PC-3 (cell line): Measurements from ENCODE around the gene MAPK8IP2. TPM values are rescaled to one million over a fixed set of nuclear protein-coding genes. Genes with fewer than 3 reads are reported as not detected.
"Not testable (repeated sequence)": the region's sequence is repeated elsewhere in the genome, so short reads cannot be mapped to it uniquely, and the experiment has no call there.

Source experiments
- ATAC-seq: fragments of 200-7000 bp; cut with Tn5 transposase; 2 replicates; pipeline ENCODE4 v1.9.1; 2020; ENCODE audit warnings: mild to moderate bottlenecking, moderate library complexity
- BruUV-seq: library from RNA; stranded (reverse); fragments of 400-500 nt; replicated peaks from 2 replicates; lab custom pipeline; 2021; lab: Mats Ljungman, UMichigan
- CTCF ChIA-PET: fragments of 300-600 bp; sonication (Branson Sonifier 250); formaldehyde crosslinking; loops from one replicate; lab custom pipeline; 2022; ENCODE audit warnings: antibody characterized with exemption; lab: Charles Lee
- POLR2A ChIA-PET: fragments of 300-600 bp; sonication (Branson Sonifier 250); formaldehyde crosslinking; loops from one replicate; lab custom pipeline; 2022; ENCODE audit warnings: antibody characterized with exemption; ENCODE audit not compliant: unreplicated experiment; lab: Charles Lee
- DNase-seq: peaks from one replicate; pipeline ENCODE4 v3.0.0-alpha.2; 2015
- H2AFZ ChIP-seq: fragments of 300-600 bp; sonication (generic); 2 replicates; pipeline ENCODE4 v1.6.0; 2016; ENCODE audit warnings: antibody characterized with exemption, low read length
- H3F3A ChIP-seq: fragments of 300-600 bp; sonication (generic); one replicate; pipeline ENCODE4 v1.6.0; 2017; ENCODE audit warnings: antibody characterized with exemption, low read length, control low read depth, mild to moderate bottlenecking; ENCODE audit not compliant: unreplicated experiment
- H3K27ac ChIP-seq: fragments of 300-600 bp; sonication (generic); 2 replicates; pipeline ENCODE4 v1.5.1; 2016; ENCODE audit warnings: mild to moderate bottlenecking, low read length
- H3K27me3 ChIP-seq: fragments of 300-600 bp; sonication (generic); 2 replicates; pipeline ENCODE4 v1.6.1; 2016; ENCODE audit warnings: low read length, mixed read lengths
- H3K36me3 ChIP-seq: fragments of 300-600 bp; sonication (generic); 2 replicates; pipeline ENCODE4 v1.6.1; 2016; ENCODE audit warnings: low read depth, mixed run types, low read length, mixed read lengths
- H3K4me1 ChIP-seq: fragments of 300-600 bp; sonication (generic); 2 replicates; pipeline ENCODE4 v1.5.1; 2016; ENCODE audit warnings: low read length; ENCODE audit not compliant: insufficient read depth
- H3K4me2 ChIP-seq: fragments of 300-600 bp; sonication (generic); 2 replicates; pipeline ENCODE4 v1.6.0; 2016; ENCODE audit warnings: low read length
- H3K4me3 ChIP-seq: fragments of 300-600 bp; sonication (generic); 2 replicates; pipeline ENCODE4 v1.5.1; 2016; ENCODE audit warnings: mild to moderate bottlenecking, low read length, mixed read lengths
- H3K79me2 ChIP-seq: fragments of 300-600 bp; sonication (generic); 2 replicates; pipeline ENCODE4 v1.6.1; 2017; ENCODE audit warnings: low read length, mixed read lengths
- H3K9ac ChIP-seq: fragments of 300-600 bp; sonication (generic); 2 replicates; pipeline ENCODE4 v1.6.0; 2016; ENCODE audit warnings: mild to moderate bottlenecking, low read length
- H3K9me2 ChIP-seq: fragments of 300-600 bp; sonication (generic); replicated peaks from 2 replicates; pipeline ENCODE4 v1.6.1; 2016; ENCODE audit warnings: mixed run types, low read length, mixed read lengths
- H3K9me3 ChIP-seq: fragments of 300-600 bp; sonication (generic); 2 replicates; pipeline ENCODE4 v1.6.1; 2016; ENCODE audit warnings: low read length, mixed read lengths
- H4K20me1 ChIP-seq: fragments of 300-600 bp; sonication (generic); 2 replicates; pipeline ENCODE4 v1.6.1; 2016; ENCODE audit warnings: low read length, mixed read lengths
- CTCF ChIP-seq: fragments of 300-600 bp; sonication (generic); conservative IDR thresholded peaks from 2 replicates; pipeline ENCODE4 v1.5.1; 2017; ENCODE audit warnings: antibody characterized with exemption, low read depth, mild to moderate bottlenecking, low read length
- EZH2 ChIP-seq: fragments of 300-600 bp; sonication (generic); IDR thresholded peaks from one replicate; pipeline ENCODE4 v1.6.1; 2017; ENCODE audit warnings: antibody characterized with exemption, mild to moderate bottlenecking, low read length; ENCODE audit not compliant: unreplicated experiment
- EZH2phosphoT487 ChIP-seq: fragments of 300-600 bp; sonication (generic); IDR thresholded peaks from 2 replicates; pipeline ENCODE4 v1.6.1; 2018; ENCODE audit warnings: mild to moderate bottlenecking, antibody characterized with exemption, low read length, borderline replicate concordance
- intact Hi-C: fragments of 100-400 bp; cut with micrococcal nuclease; formaldehyde crosslinking; loops from 2 replicates; pipeline ENCODE4 v1.9.0; 2023
- total RNA-seq: library from RNA; depleted of rRNA; stranded (reverse); fragments of >200 nt; gene quantifications from 2 replicates; pipeline ENCODE4 v1.2.3, GENCODE V29; 2014; rRNA removed

The MAPK8IP2 gene
- total RNA-seq, 1 experiment from 2014 or later, result 1.5 TPM

GRCh38 chr22:50657925-50658324, 57.3 kb downstream of the MAPK8IP2 start:
- CTCF ChIA-PET, result no interaction called here
- ATAC-seq (no peak), DNase-seq (no peak)
- H4K20me1 ChIP-seq, result no peaks in the 10 kb centered on the region
- no peak overlapping the region for H3K27ac ChIP-seq
- intact Hi-C loops, result no loop called here
- no peaks in the 10 kb centered on the region for H3K27me3 ChIP-seq
- no peaks in the 10 kb centered on the region for H3K9me2 ChIP-seq
- H3K9me3 ChIP-seq, result no peaks in the 10 kb centered on the region
- H3K9ac ChIP-seq, result no peak overlapping the region
- H3K4me2 ChIP-seq, result no peak overlapping the region
- POLR2A ChIA-PET, result no interaction called here
- no peak overlapping the region for H3K4me3 ChIP-seq
- no TSS peak for BruUV-seq
- no peaks in the 10 kb centered on the region for H3K79me2 ChIP-seq
- peaks cover 19% of the 10 kb centered on the region for H3K4me1 ChIP-seq
- no peaks in the 10 kb centered on the region for H3F3A ChIP-seq
- no peak overlapping the region for H2AFZ ChIP-seq
- H3K36me3 ChIP-seq, result no peaks in the 10 kb centered on the region
- TF ChIP-seq CTCF, result no peak
- no peak for TF ChIP-seq EZH2phosphoT487
- TF ChIP-seq EZH2, result no peak

- H3K27me3 ChIP-seq, H3K9ac ChIP-seq, H3K79me2 ChIP-seq, CTCF ChIA-PET, H3K27ac ChIP-seq, H4K20me1 ChIP-seq, intact Hi-C loops, H3K4me2 ChIP-seq, ATAC-seq, H3K4me3 ChIP-seq, H2AFZ ChIP-seq, H3K9me3 ChIP-seq, H3K36me3 ChIP-seq, DNase-seq, H3F3A ChIP-seq, H3K9me2 ChIP-seq, BruUV-seq, POLR2A ChIA-PET: not testable (repeated sequence)
- peaks cover 19% of the 10 kb centered on the region for H3K4me1 ChIP-seq
These were observed 59.1 kb downstream of the MAPK8IP2 start for GRCh38 chr22:50659711-50660110.

GRCh38 chr22:50660306-50660705, 59.7 kb downstream of the MAPK8IP2 start:
- intact Hi-C loops, result no loop called here
- H3K4me3 ChIP-seq, result no peak overlapping the region
- TF ChIP-seq CTCF (no peak), EZH2phosphoT487 (no peak), EZH2 (no peak)
- CTCF ChIA-PET, result no interaction called here
- no peaks in the 10 kb centered on the region for H3K79me2 ChIP-seq
- POLR2A ChIA-PET, result no interaction called here
- no peak overlapping the region for H3K4me2 ChIP-seq
- no peak overlapping the region for H3K27ac ChIP-seq
- no peaks in the 10 kb centered on the region for H3K9me3 ChIP-seq
- BruUV-seq, result no TSS peak
- H4K20me1 ChIP-seq, result no peaks in the 10 kb centered on the region
- no peak overlapping the region for H3K9ac ChIP-seq
- H2AFZ ChIP-seq, result no peak overlapping the region
- H3K36me3 ChIP-seq, result no peaks in the 10 kb centered on the region
- H3F3A ChIP-seq, result no peaks in the 10 kb centered on the region
- H3K9me2 ChIP-seq, result no peaks in the 10 kb centered on the region
- H3K4me1 ChIP-seq, result peaks cover 19% of the 10 kb centered on the region
- ATAC-seq (no peak), DNase-seq (no peak)
- H3K27me3 ChIP-seq, result no peaks in the 10 kb centered on the region

Other genes starting within 250 kb of the MAPK8IP2 start
- 48.5 and 67.1 TPM in 2 replicates for gene SBF1, start 125.8 kb upstream of the MAPK8IP2 start, total RNA-seq
- 0.98 and 1.8 TPM in 2 replicates for gene ADM2, start 119.2 kb upstream of the MAPK8IP2 start, total RNA-seq
- not detected in 2 replicates for gene MIOX, start 113.9 kb upstream of the MAPK8IP2 start, total RNA-seq
- 42.4 and 52.2 TPM in 2 replicates for gene LMF2, start 93.1 kb upstream of the MAPK8IP2 start, total RNA-seq
- gene NCAPH2, start 92.6 kb upstream of the MAPK8IP2 start, total RNA-seq, result 75.4 and 92.1 TPM in 2 replicates
- gene SCO2, start 75.2 kb upstream of the MAPK8IP2 start, total RNA-seq, result 5.7 and 5.8 TPM in 2 replicates
- gene TYMP, start 70.8 kb upstream of the MAPK8IP2 start, total RNA-seq, result 12.3 and 21.8 TPM in 2 replicates
- 0.35 TPM in 1 of 2 replicates, not detected in the other for gene KLHDC7B, start 54.9 kb upstream of the MAPK8IP2 start, total RNA-seq
- 1.3 TPM in 1 of 2 replicates, not detected in the other for gene SYCE3, start 37.9 kb upstream of the MAPK8IP2 start, total RNA-seq
- 13.1 and 17.5 TPM in 2 replicates for gene CPT1B, start 22.4 kb upstream of the MAPK8IP2 start, total RNA-seq
- 27.0 and 31.5 TPM in 2 replicates for gene CHKB, start 17.9 kb upstream of the MAPK8IP2 start, total RNA-seq
- 11.3 and 16.7 TPM in 2 replicates for gene ARSA, start 27.4 kb downstream of the MAPK8IP2 start, total RNA-seq
- 3.7 and 6.8 TPM in 2 replicates for gene SHANK3, start 72.0 kb downstream of the MAPK8IP2 start, total RNA-seq
- gene ACR, start 137.4 kb downstream of the MAPK8IP2 start, total RNA-seq, result not detected in 2 replicates
- 6.3 and 6.6 TPM in 2 replicates for gene RABL2B, start 182.8 kb downstream of the MAPK8IP2 start, total RNA-seq